Dendritic cell treated with granulocyte-macrophage colony-stimulating factor and Interleukin-4, amounts not matched to agents 40 ng/mL and 50 ng/mL, for 4 days (primary cell): ENCODE results near the gene RIPK3.
"Not testable (repeated sequence)": the region's sequence is repeated elsewhere in the genome, so short reads cannot be mapped to it uniquely, and the experiment has no call there.

Experiments used
- H3K27ac Mint-ChIP-seq: one replicate; pipeline ENCODE4 v1.8.0; 2022; ENCODE audit warnings: mild to moderate bottlenecking, mixed read lengths
- H3K27me3 Mint-ChIP-seq: one replicate; pipeline ENCODE4 v1.8.0; 2022; ENCODE audit warnings: mild to moderate bottlenecking, mixed read lengths
- H3K36me3 Mint-ChIP-seq: one replicate; pipeline ENCODE4 v1.8.0; 2022; ENCODE audit warnings: low read depth, mixed read lengths
- H3K4me1 Mint-ChIP-seq: one replicate; pipeline ENCODE4 v1.8.0; 2022; ENCODE audit warnings: low read depth, mixed read lengths
- H3K4me3 Mint-ChIP-seq: one replicate; pipeline ENCODE4 v1.8.0; 2022; ENCODE audit warnings: mild to moderate bottlenecking, moderate library complexity, mixed read lengths
- H3K9me3 Mint-ChIP-seq: one replicate; pipeline ENCODE4 v1.8.0; 2022; ENCODE audit warnings: mixed read lengths
- intact Hi-C: fragments of 100-400 bp; cut with micrococcal nuclease; formaldehyde crosslinking; loops from one replicate; pipeline ENCODE4 v1.15.0; 2022

Gene RIPK3

GRCh38 chr14:24377126-24377525, 37.3 kb upstream of the RIPK3 start:
- H3K27ac Mint-ChIP-seq = no peak overlapping the region
- intact Hi-C loops = no loop called here
- no peaks in the 10 kb centered on the region for H3K9me3 Mint-ChIP-seq
- H3K4me1 Mint-ChIP-seq = no peaks in the 10 kb centered on the region
- H3K27me3 Mint-ChIP-seq = peaks cover 30% of the 10 kb centered on the region
- H3K36me3 Mint-ChIP-seq = no peaks in the 10 kb centered on the region
- H3K4me3 Mint-ChIP-seq = no peak overlapping the region

GRCh38 chr14:24376448-24377070, 36.8 kb upstream of the RIPK3 start:
- Mint-ChIP-seq H3K27ac (no peak overlapping the region), H3K36me3 (no peaks in the 10 kb centered on the region), H3K4me3 (no peak overlapping the region), H3K9me3 (no peaks in the 10 kb centered on the region), H3K27me3 (peaks cover 31% of the 10 kb centered on the region), H3K4me1 (no peaks in the 10 kb centered on the region)
- intact Hi-C loops = no loop called here

GRCh38 chr14:24372701-24373416, 33.1 kb upstream of the RIPK3 start:
- H3K27ac Mint-ChIP-seq = no peak overlapping the region
- peaks cover 7% of the 10 kb centered on the region for H3K4me1 Mint-ChIP-seq
- intact Hi-C loops = no loop called here
- peaks cover 54% of the 10 kb centered on the region for H3K27me3 Mint-ChIP-seq
- H3K36me3 Mint-ChIP-seq = no peaks in the 10 kb centered on the region
- no peak overlapping the region for H3K4me3 Mint-ChIP-seq
- no peaks in the 10 kb centered on the region for H3K9me3 Mint-ChIP-seq

- peaks cover 57% of the 10 kb centered on the region for H3K27me3 Mint-ChIP-seq
- H3K36me3 Mint-ChIP-seq, H3K4me3 Mint-ChIP-seq, H3K27ac Mint-ChIP-seq, H3K9me3 Mint-ChIP-seq, intact Hi-C loops: not testable (repeated sequence)
- peaks cover 20% of the 10 kb centered on the region for H3K4me1 Mint-ChIP-seq
Measured at GRCh38 chr14:24371605-24372004, 31.8 kb upstream of the RIPK3 start.

GRCh38 chr14:24370748-24371147, 31.0 kb upstream of the RIPK3 start:
- intact Hi-C loops = no loop called here
- Mint-ChIP-seq H3K27ac (no peak overlapping the region), H3K9me3 (no peaks in the 10 kb centered on the region), H3K4me1 (peaks cover 27% of the 10 kb centered on the region), H3K27me3 (peaks cover 57% of the 10 kb centered on the region), H3K4me3 (no peak overlapping the region), H3K36me3 (no peaks in the 10 kb centered on the region)

- peaks cover 34% of the 10 kb centered on the region for H3K4me1 Mint-ChIP-seq
- peaks cover 59% of the 10 kb centered on the region for H3K27me3 Mint-ChIP-seq
- no peaks in the 10 kb centered on the region for H3K9me3 Mint-ChIP-seq
- no peak overlapping the region for H3K27ac Mint-ChIP-seq
- H3K36me3 Mint-ChIP-seq = no peaks in the 10 kb centered on the region
- no peak overlapping the region for H3K4me3 Mint-ChIP-seq
- intact Hi-C loops = loop anchor here (5.0 kb wide), 2 partner anchors 38 to 42 kb away; no protein-coding TSS in a partner anchor
Measured at GRCh38 chr14:24369907-24370687, 30.3 kb upstream of the RIPK3 start.

GRCh38 chr14:24369463-24369862, 29.7 kb upstream of the RIPK3 start:
- H3K4me1 Mint-ChIP-seq = peaks cover 38% of the 10 kb centered on the region
- H3K27me3 Mint-ChIP-seq = peaks cover 62% of the 10 kb centered on the region
- intact Hi-C loops = loop anchor here (5.0 kb wide), 2 partner anchors 37 to 43 kb away; no protein-coding TSS in a partner anchor
- H3K36me3 Mint-ChIP-seq = no peaks in the 10 kb centered on the region
- no peaks in the 10 kb centered on the region for H3K9me3 Mint-ChIP-seq
- H3K27ac Mint-ChIP-seq = no peak overlapping the region
- H3K4me3 Mint-ChIP-seq = no peak overlapping the region

GRCh38 chr14:24368562-24369252, 28.9 kb upstream of the RIPK3 start:
- peak overlapping the region; percentile 30 for H3K4me3 Mint-ChIP-seq
- H3K9me3 Mint-ChIP-seq = no peaks in the 10 kb centered on the region
- intact Hi-C loops = loop anchor here (5.0 kb wide), 2 partner anchors 36 to 44 kb away; no protein-coding TSS in a partner anchor
- peak overlapping the region; percentile 44 for H3K27ac Mint-ChIP-seq
- peaks cover 38% of the 10 kb centered on the region for H3K4me1 Mint-ChIP-seq
- no peaks in the 10 kb centered on the region for H3K36me3 Mint-ChIP-seq
- peaks cover 57% of the 10 kb centered on the region for H3K27me3 Mint-ChIP-seq

GRCh38 chr14:24368212-24368561, 28.4 kb upstream of the RIPK3 start:
- H3K36me3 Mint-ChIP-seq = no peaks in the 10 kb centered on the region
- peak overlapping the region; percentile 34 for H3K4me3 Mint-ChIP-seq
- H3K4me1 Mint-ChIP-seq = peaks cover 38% of the 10 kb centered on the region
- intact Hi-C loops = loop anchor here (5.0 kb wide), 2 partner anchors 36 to 44 kb away; no protein-coding TSS in a partner anchor
- H3K9me3 Mint-ChIP-seq = no peaks in the 10 kb centered on the region
- H3K27me3 Mint-ChIP-seq = peaks cover 55% of the 10 kb centered on the region
- peak overlapping the region; percentile 44 for H3K27ac Mint-ChIP-seq

GRCh38 chr14:24367514-24368211, 27.9 kb upstream of the RIPK3 start, which contains the start of gene NFATC4:
TSS of gene NFATC4 (plus strand) at chr14:24368184. CDS start at chr14:24368341, 157 bp downstream.
- Mint-ChIP-seq H3K27ac (peak within 1 kb of the TSS; percentile 44), H3K4me3 (peak within 1 kb of the TSS; percentile 63), H3K27me3 (peaks cover 57% of the 10 kb centered on the region), H3K4me1 (peaks cover 38% of the 10 kb centered on the region), H3K9me3 (no peaks in the 10 kb centered on the region), H3K36me3 (no peaks in the 10 kb centered on the region)
- intact Hi-C loops = loop anchor here (2.0 to 5.0 kb wide), 3 partner anchors 35 to 63 kb away; no protein-coding TSS in a partner anchor

GRCh38 chr14:24366721-24367513, 27.1 kb upstream of the RIPK3 start:
- Mint-ChIP-seq H3K4me3 (peak overlapping the region; percentile 63), H3K27ac (peak overlapping the region; percentile 40), H3K9me3 (no peaks in the 10 kb centered on the region), H3K27me3 (peaks cover 57% of the 10 kb centered on the region), H3K4me1 (peaks cover 42% of the 10 kb centered on the region), H3K36me3 (no peaks in the 10 kb centered on the region)
- intact Hi-C loops = loop anchor here (2.0 to 5.0 kb wide), 3 partner anchors 35 to 64 kb away; no protein-coding TSS in a partner anchor

GRCh38 chr14:24366413-24366720, 26.6 kb upstream of the RIPK3 start:
- peak overlapping the region; percentile 40 for H3K27ac Mint-ChIP-seq
- intact Hi-C loops = loop anchor here (2.0 to 5.0 kb wide), 3 partner anchors 34 to 64 kb away; no protein-coding TSS in a partner anchor

More at GRCh38 chr14:24366413-24366720, 26.6 kb upstream of the RIPK3 start:
- Mint-ChIP-seq H3K36me3 (no peaks in the 10 kb centered on the region), H3K9me3 (no peaks in the 10 kb centered on the region), H3K27me3 (peaks cover 55% of the 10 kb centered on the region), H3K4me3 (peak overlapping the region; percentile 63), H3K4me1 (peaks cover 47% of the 10 kb centered on the region)
